Measurements from ENCODE around the gene TNFRSF6B. TPM values are rescaled to one million over a fixed set of nuclear protein-coding genes. Genes with fewer than 3 reads are reported as not detected.

TNFRSF6B gene
- total RNA-seq, 1 donor from 2014 or later = 119 TPM

GRCh38 chr20:63692436-63693082 lies 3.9 kb upstream of the TNFRSF6B start:
- DNase-seq (ENCODE audit: low spot score in 2 of 2) = no peak

GRCh38 chr20:63693083-63693732 lies 3.2 kb upstream of the TNFRSF6B start:
- H3K27ac ChIP-seq = no peak overlapping the region
- peaks cover 9 to 29% of the 10 kb centered on the region in 2 donors for H3K36me3 ChIP-seq
- no peak for TF ChIP-seq CTCF (IDR thresholded peaks at IDR 0.05)
- H3K27me3 ChIP-seq = no peaks in the 10 kb centered on the region
- no peak overlapping the region for H3K4me3 ChIP-seq
- H3K4me1 ChIP-seq = peaks cover 0 to 8% of the 10 kb centered on the region in 2 donors
- H3K9me3 ChIP-seq = no peaks in the 10 kb centered on the region
- DNase-seq (ENCODE audit: low spot score in 2 of 2) = no peak
- intact Hi-C loops (cut with DNase I) = no loop called here

More at GRCh38 chr20:63692436-63693082, 3.9 kb upstream of the TNFRSF6B start:
- Histone ChIP-seq H3K4me1 (peaks cover under 1 to 8% of the 10 kb centered on the region in 2 donors), H3K27ac (no peak overlapping the region), H3K4me3 (no peak overlapping the region), H3K36me3 (peaks cover 9 to 29% of the 10 kb centered on the region in 2 donors), H3K27me3 (no peaks in the 10 kb centered on the region), H3K9me3 (no peaks in the 10 kb centered on the region)
- TF ChIP-seq CTCF (IDR thresholded peaks at IDR 0.05) = no peak
- intact Hi-C loops (cut with DNase I) = no loop called here

GRCh38 chr20:63693733-63694583 lies 2.5 kb upstream of the TNFRSF6B start:
- Histone ChIP-seq H3K4me1 (peaks cover 7 to 15% of the 10 kb centered on the region in 2 donors), H3K36me3 (peaks cover 9 to 29% of the 10 kb centered on the region in 2 donors), H3K9me3 (no peaks in the 10 kb centered on the region), H3K27ac (no peak overlapping the region), H3K27me3 (no peaks in the 10 kb centered on the region), H3K4me3 (no peak overlapping the region)
- intact Hi-C loops (cut with DNase I) = no loop called here
- TF ChIP-seq CTCF (IDR thresholded peaks at IDR 0.05) = no peak
- DNase-seq (ENCODE audit: low spot score in 2 of 2) = no peak

- no peaks in the 10 kb centered on the region for H3K27me3 ChIP-seq
- H3K9me3 ChIP-seq = no peaks in the 10 kb centered on the region
- TF ChIP-seq CTCF (IDR thresholded peaks at IDR 0.05) = no peak
- peaks cover 16 to 18% of the 10 kb centered on the region in 2 donors for H3K4me1 ChIP-seq
- peaks cover 9 to 31% of the 10 kb centered on the region in 2 donors for H3K36me3 ChIP-seq
- intact Hi-C loops (cut with DNase I) = loop anchor here (5.0 kb wide), 1 partner anchor 33 kb away; no protein-coding TSS in a partner anchor
- DNase-seq (ENCODE audit: low spot score in 2 of 2) = no peak
- H3K27ac ChIP-seq = no peak overlapping the region
- H3K4me3 ChIP-seq = no peak overlapping the region
These were observed 1.6 kb upstream of the TNFRSF6B start for GRCh38 chr20:63694584-63695423.
